Caco-2 (cell line): ENCODE results near the gene MUC3A. TPM values are rescaled to one million over a fixed set of nuclear protein-coding genes. Genes with fewer than 3 reads are reported as not detected.

ENCODE experiments used
- BruUV-seq: library from RNA; stranded (reverse); fragments of 400-500 nt; replicated peaks from 2 replicates; lab custom pipeline; 2021; lab: Mats Ljungman, UMichigan
- CTCF ChIA-PET: fragments of 300-600 bp; sonication (Branson Sonifier 250); formaldehyde crosslinking; loops from one replicate; lab custom pipeline; 2022; ENCODE audit warnings: antibody characterized with exemption; lab: Charles Lee
- POLR2A ChIA-PET: fragments of 300-600 bp; sonication (Branson Sonifier 250); formaldehyde crosslinking; loops from one replicate; lab custom pipeline; 2022; ENCODE audit warnings: antibody characterized with exemption; lab: Charles Lee
- DNase-seq, 2 experiments: peaks; one replicate each; pipeline versions ENCODE4 v3.0.0 to v3.0.0-alpha.2; 2020 to 2022
- H3K27me3 ChIP-seq: replicated peaks from 2 replicates; pipeline ENCODE4 v1.6.0; 2011; ENCODE audit warnings: low read length; ENCODE audit not compliant: control insufficient read depth, insufficient read depth
- H3K36me3 ChIP-seq: 2 replicates; pipeline ENCODE4 v1.5.1; 2011; ENCODE audit warnings: low read length; ENCODE audit not compliant: control insufficient read depth, insufficient read depth
- H3K4me1 ChIP-seq: fragments of 250-450 bp; sonication (Bioruptor Pico); 2 replicates; pipeline ENCODE4 v1.5.1; 2020; ENCODE audit warnings: mild to moderate bottlenecking
- H3K4me3 ChIP-seq: 2 replicates; pipeline ENCODE4 v1.5.1; 2011; ENCODE audit warnings: low read depth, mild to moderate bottlenecking, control low read depth, low read length
- H3K9me3 ChIP-seq: fragments of 250-450 bp; sonication (Bioruptor Pico); 2 replicates; pipeline ENCODE4 v1.5.1; 2020; ENCODE audit warnings: mild to moderate bottlenecking, moderate library complexity
- H3K27ac Mint-ChIP-seq: one replicate; pipeline ENCODE4 v1.8.0; 2022; ENCODE audit warnings: mixed read lengths; ENCODE audit not compliant: unreplicated experiment
- H3K27me3 Mint-ChIP-seq: one replicate; pipeline ENCODE4 v1.8.0; 2022; ENCODE audit warnings: mixed read lengths; ENCODE audit not compliant: insufficient read depth, unreplicated experiment
- H3K36me3 Mint-ChIP-seq: one replicate; pipeline ENCODE4 v1.8.0; 2022; ENCODE audit warnings: mild to moderate bottlenecking, mixed read lengths; ENCODE audit not compliant: insufficient read depth, unreplicated experiment
- H3K4me1 Mint-ChIP-seq: one replicate; pipeline ENCODE4 v1.8.0; 2022; ENCODE audit warnings: low read depth, mixed read lengths; ENCODE audit not compliant: unreplicated experiment
- H3K4me3 Mint-ChIP-seq: one replicate; pipeline ENCODE4 v1.8.0; 2022; ENCODE audit warnings: mild to moderate bottlenecking, moderate library complexity, mixed read lengths; ENCODE audit not compliant: unreplicated experiment
- H3K9me3 Mint-ChIP-seq: one replicate; pipeline ENCODE4 v1.8.0; 2022; ENCODE audit warnings: mixed read lengths; ENCODE audit not compliant: unreplicated experiment
- CTCF ChIP-seq, 2 experiments: fragments of 200-600 bp in 1 of 2; IDR thresholded peaks; 1 replicate in 1 of 2; 2 replicates in 1 of 2; pipeline versions ENCODE4 v1.5.1 to v1.8.0; 2011 to 2022; ENCODE audit warnings: antibody characterized with exemption in 1 of 2, control low read depth in 1 of 2, inconsistent platforms in 1 of 2, low read depth in 1 of 2, low read length in 1 of 2, mild to moderate bottlenecking in 1 of 2, moderate library complexity in 1 of 2; ENCODE audit not compliant: insufficient read depth in 1 of 2, severe bottlenecking in 1 of 2, unreplicated experiment in 1 of 2
- intact Hi-C: fragments of 100-400 bp; cut with micrococcal nuclease; formaldehyde crosslinking; loops from one replicate; pipeline ENCODE4 v1.10.0; 2022; ENCODE audit not compliant: unreplicated experiment
- total RNA-seq: library from RNA; stranded (reverse); gene quantifications from 2 replicates; pipeline ENCODE4 v1.2.3, GENCODE V29; 2022

Gene MUC3A
- total RNA-seq, 1 experiment from 2014 or later = 25.1 TPM

DNA sequence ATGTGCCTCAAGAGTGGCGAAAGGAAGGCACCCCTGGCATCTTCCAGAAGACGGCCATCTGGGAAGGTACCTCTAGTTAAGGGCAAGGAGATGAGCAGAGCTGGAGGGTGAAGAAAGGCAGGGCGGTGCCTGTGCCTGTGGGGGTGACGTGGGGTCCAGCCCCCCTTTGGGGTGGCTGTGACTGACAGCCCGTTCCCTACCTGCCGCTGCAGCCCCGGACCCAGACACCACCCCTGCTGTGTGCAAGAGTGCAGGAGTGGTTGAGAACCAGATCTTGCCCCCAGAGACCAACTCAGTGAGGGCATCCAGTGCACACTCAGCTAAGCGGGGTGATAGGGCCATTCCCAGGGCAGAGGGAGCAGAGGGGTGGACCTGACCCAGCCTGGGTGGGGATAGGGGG is 66.3 kb downstream of the MUC3A start:
- ChIA-PET CTCF (no interaction called here), POLR2A (interaction anchor here (0.7 kb wide), 1 partner anchor 43 kb away, joined by 4 read pairs; no protein-coding TSS in a partner anchor)
- H3K36me3 Mint-ChIP-seq = no peaks in the 10 kb centered on the region
- no peaks in the 10 kb centered on the region for H3K36me3 ChIP-seq
- BruUV-seq = no TSS peak
- H3K4me1 Mint-ChIP-seq = no peaks in the 10 kb centered on the region
- no peaks in the 10 kb centered on the region; the same call in 1 of the 2 replicates for H3K27me3 ChIP-seq
- intact Hi-C loops = no loop called here
- no peak overlapping the region for H3K27ac Mint-ChIP-seq
- no peak overlapping the region for H3K4me3 Mint-ChIP-seq
- no peak for DNase-seq
- H3K4me3 ChIP-seq = no peak overlapping the region
- H3K9me3 Mint-ChIP-seq = no peaks in the 10 kb centered on the region
- peaks cover 4% of the 10 kb centered on the region; the same call in 1 of the 2 replicates for H3K4me1 ChIP-seq
- TF ChIP-seq CTCF (IDR thresholded peaks at IDR 0.05; ENCODE audit: insufficient read depth in 1 of 2, low read depth in 1 of 2, low read length in 1 of 2, severe bottlenecking in 1 of 2, unreplicated experiment in 1 of 2) = no peak
- no peaks in the 10 kb centered on the region for H3K9me3 ChIP-seq
- peaks cover 2% of the 10 kb centered on the region for H3K27me3 Mint-ChIP-seq

GRCh38 chr7:101017064-101017777 is 67.9 kb downstream of the MUC3A start:
- peak; percentile 55 for DNase-seq
- TF ChIP-seq CTCF (IDR thresholded peaks at IDR 0.05; ENCODE audit: insufficient read depth in 1 of 2, low read depth in 1 of 2, low read length in 1 of 2, severe bottlenecking in 1 of 2, unreplicated experiment in 1 of 2) = no peak
- peak overlapping the region; percentile 18 for H3K4me3 ChIP-seq
- intact Hi-C loops = no loop called here
- H3K4me3 Mint-ChIP-seq = peak overlapping the region; percentile 24
- peaks cover 3% of the 10 kb centered on the region for H3K27me3 Mint-ChIP-seq
- CTCF ChIA-PET = no interaction called here
- BruUV-seq = no TSS peak
- no peaks in the 10 kb centered on the region for H3K4me1 Mint-ChIP-seq
- no peaks in the 10 kb centered on the region for H3K36me3 ChIP-seq
- H3K27ac Mint-ChIP-seq = peak overlapping the region; percentile 59
- H3K9me3 ChIP-seq = no peaks in the 10 kb centered on the region
- no peaks in the 10 kb centered on the region; the same call in 1 of the 2 replicates for H3K27me3 ChIP-seq
- H3K36me3 Mint-ChIP-seq = no peaks in the 10 kb centered on the region
- peaks cover 4% of the 10 kb centered on the region; the same call in 1 of the 2 replicates for H3K4me1 ChIP-seq
- no peaks in the 10 kb centered on the region for H3K9me3 Mint-ChIP-seq
- POLR2A ChIA-PET = no interaction called here

Other genes with a start within 250 kb of the MUC3A start
- 65.7 and 66.9 TPM in 2 replicates for gene POP7, start 243.4 kb upstream of the MUC3A start, total RNA-seq
- gene EPO, start 229.1 kb upstream of the MUC3A start, total RNA-seq = 0.72 and 1.1 TPM in 2 replicates
- gene ZAN, start 215.9 kb upstream of the MUC3A start, total RNA-seq = not detected in 2 replicates
- 112 and 117 TPM in 2 replicates for gene EPHB4, start 122.0 kb upstream of the MUC3A start, total RNA-seq
- 59.0 and 60.7 TPM in 2 replicates for gene SLC12A9, start 96.8 kb upstream of the MUC3A start, total RNA-seq
- gene TRIP6, start 82.1 kb upstream of the MUC3A start, total RNA-seq = 66.6 and 75.5 TPM in 2 replicates
- gene SRRT, start 74.4 kb upstream of the MUC3A start, total RNA-seq = 211 and 243 TPM in 2 replicates
- 4.6 and 5.3 TPM in 2 replicates for gene UFSP1, start 59.8 kb upstream of the MUC3A start, total RNA-seq
- 16.5 and 19.0 TPM in 2 replicates for gene ACHE, start 53.6 kb upstream of the MUC3A start, total RNA-seq
- 0.16 and 0.49 TPM in 2 replicates for gene MUC12, start 20.0 kb downstream of the MUC3A start, total RNA-seq
- 0.09 and 0.21 TPM in 2 replicates for gene MUC17, start 70.5 kb downstream of the MUC3A start, total RNA-seq
- gene TRIM56, start 135.9 kb downstream of the MUC3A start, total RNA-seq = 30.3 and 33.4 TPM in 2 replicates
- gene SERPINE1, start 177.6 kb downstream of the MUC3A start, total RNA-seq = 0.09 and 0.25 TPM in 2 replicates
- gene AP1S1, start 204.9 kb downstream of the MUC3A start, total RNA-seq = 52.3 and 62.9 TPM in 2 replicates
- 1.2 and 1.3 TPM in 2 replicates for gene VGF, start 216.0 kb downstream of the MUC3A start, total RNA-seq
- 0.19 TPM in 1 of 2 replicates, not detected in the other for gene NAT16, start 230.8 kb downstream of the MUC3A start, total RNA-seq